CD4-positive, alpha-beta T cell treated with Interleukin-15 for 1 hour (primary cell): ENCODE results near the gene CAPN1.
"Not testable (repeated sequence)": the region's sequence is repeated elsewhere in the genome, so short reads cannot be mapped to it uniquely, and the experiment has no call there.

Experiments used
- DNase-seq: peaks from one replicate; pipeline ENCODE4 v3.0.0-alpha.2; 2020

CAPN1 gene

GRCh38 chr11:65221026-65221425 is 39.3 kb downstream of the CAPN1 start:
- DNase-seq: no peak

GRCh38 chr11:65223011-65223410 is 41.3 kb downstream of the CAPN1 start:
- no peak for DNase-seq

- no peak for DNase-seq
Observed at GRCh38 chr11:65224930-65225278, 43.2 kb downstream of the CAPN1 start.

- peak; percentile 47 for DNase-seq
Observed at GRCh38 chr11:65225279-65226102, 43.8 kb downstream of the CAPN1 start.

- DNase-seq: no peak
Observed at GRCh38 chr11:65226103-65226442, 44.3 kb downstream of the CAPN1 start.

GRCh38 chr11:65227879-65228278 is 46.2 kb downstream of the CAPN1 start:
- DNase-seq: no peak

- no peak for DNase-seq
Observed at GRCh38 chr11:65236194-65237059, 54.7 kb downstream of the CAPN1 start.

GRCh38 chr11:65238302-65238701 is 56.6 kb downstream of the CAPN1 start:
- not testable (repeated sequence) for DNase-seq

- no peak for DNase-seq
Observed at GRCh38 chr11:65241134-65241533, 59.4 kb downstream of the CAPN1 start.

GRCh38 chr11:65241692-65242091 is 60.0 kb downstream of the CAPN1 start:
- no peak for DNase-seq

GRCh38 chr11:65242389-65242788 is 60.7 kb downstream of the CAPN1 start:
- no peak for DNase-seq

GRCh38 chr11:65243797-65244196 is 62.1 kb downstream of the CAPN1 start:
- DNase-seq: no peak

GRCh38 chr11:65245046-65245445 is 63.3 kb downstream of the CAPN1 start:
- not testable (repeated sequence) for DNase-seq

GRCh38 chr11:65246506-65246905 is 64.8 kb downstream of the CAPN1 start:
- DNase-seq: no peak

GRCh38 chr11:65248184-65248710 is 66.5 kb downstream of the CAPN1 start:
- not testable (repeated sequence) for DNase-seq

- no peak for DNase-seq
Observed at GRCh38 chr11:65251476-65251875, 69.7 kb downstream of the CAPN1 start.

GRCh38 chr11:65254724-65255123 is 73.0 kb downstream of the CAPN1 start:
- no peak for DNase-seq

GRCh38 chr11:65258988-65259387 is 77.3 kb downstream of the CAPN1 start:
- DNase-seq: no peak

- no peak for DNase-seq
Observed at GRCh38 chr11:65260302-65260701, 78.6 kb downstream of the CAPN1 start.

- no peak for DNase-seq
Observed at GRCh38 chr11:65260756-65261590, 79.2 kb downstream of the CAPN1 start.
